Activated CD8-positive, alpha-beta memory T cell treated with anti-CD3 and anti-CD28 coated beads, Interleukin-2, amount 10 ng/mL, durations not matched to agents 7 days and 5 days (primary cell): ENCODE data around the gene SECISBP2. TPM values are rescaled to one million over a fixed set of nuclear protein-coding genes. Genes with fewer than 3 reads are reported as not detected.
A peak's percentile ranks its signal among the peaks of the same experiment; 100 is the strongest.
"Not testable (repeated sequence)": the region's sequence is repeated elsewhere in the genome, so short reads cannot be mapped to it uniquely, and the experiment has no call there.

Experiments
- ATAC-seq: fragments of 150-1000 bp; cut with Tn5 transposase; one replicate; pipeline ENCODE4 v1.10.0; 2021; ENCODE audit warnings: moderate library complexity
- CTCF ChIA-PET: fragments of 350-600 bp; sonication (Branson Sonifier 250); formaldehyde crosslinking; loops from one replicate; lab custom pipeline; 2021; ENCODE audit warnings: antibody characterized with exemption; lab: Charles Lee
- DNase-seq: peaks from one replicate; pipeline ENCODE4 v3.0.0-alpha.2; 2020
- H3K27ac Mint-ChIP-seq: one replicate; pipeline ENCODE4 v1.8.0; 2021; ENCODE audit warnings: mild to moderate bottlenecking, mixed read lengths
- H3K27me3 Mint-ChIP-seq: one replicate; pipeline ENCODE4 v1.8.0; 2021; ENCODE audit warnings: mixed read lengths
- H3K36me3 Mint-ChIP-seq: one replicate; pipeline ENCODE4 v1.8.0; 2021; ENCODE audit warnings: mild to moderate bottlenecking, mixed read lengths
- H3K4me1 Mint-ChIP-seq: one replicate; pipeline ENCODE4 v1.8.0; 2021; ENCODE audit warnings: mixed read lengths
- H3K4me3 Mint-ChIP-seq: one replicate; pipeline ENCODE4 v1.8.0; 2021; ENCODE audit warnings: mild to moderate bottlenecking, moderate library complexity, mixed read lengths
- H3K9me3 Mint-ChIP-seq: one replicate; pipeline ENCODE4 v1.8.0; 2022; ENCODE audit warnings: low read depth, mixed read lengths
- total RNA-seq, 2 experiments: library from RNA; stranded (reverse); gene quantifications; one replicate each; pipeline ENCODE4 v1.2.3, GENCODE V29; 2021

SECISBP2 gene
- total RNA-seq, 2 experiments from 2014 or later = 36.1 to 40.2 TPM

- H3K27ac Mint-ChIP-seq = no peak overlapping the region
- H3K4me3 Mint-ChIP-seq = no peak overlapping the region
- H3K4me1 Mint-ChIP-seq = no peaks in the 10 kb centered on the region
- H3K9me3 Mint-ChIP-seq = no peaks in the 10 kb centered on the region
- H3K27me3 Mint-ChIP-seq = peaks cover 21% of the 10 kb centered on the region
- ATAC-seq (no peak), DNase-seq (no peak)
- CTCF ChIA-PET = interaction anchor here (1.4 kb wide), 1 partner anchor 13 kb away, joined by 7 read pairs; no protein-coding TSS in a partner anchor
- peaks cover 1% of the 10 kb centered on the region for H3K36me3 Mint-ChIP-seq
These were observed 26.6 kb upstream of the SECISBP2 start for GRCh38 chr9:89291741-89292140.

GRCh38 chr9:89293014-89293413 lies 25.3 kb upstream of the SECISBP2 start:
- Mint-ChIP-seq H3K4me3 (no peak overlapping the region), H3K4me1 (no peaks in the 10 kb centered on the region), H3K9me3 (no peaks in the 10 kb centered on the region), H3K36me3 (peaks cover 1% of the 10 kb centered on the region), H3K27ac (no peak overlapping the region), H3K27me3 (peaks cover 21% of the 10 kb centered on the region)
- CTCF ChIA-PET = no interaction called here
- DNase-seq (no peak), ATAC-seq (no peak)

- DNase-seq (no peak), ATAC-seq (no peak)
- no peak overlapping the region for H3K4me3 Mint-ChIP-seq
- H3K27ac Mint-ChIP-seq = no peak overlapping the region
- H3K9me3 Mint-ChIP-seq = no peaks in the 10 kb centered on the region
- H3K27me3 Mint-ChIP-seq = peaks cover 21% of the 10 kb centered on the region
- CTCF ChIA-PET = interaction anchor here (0.7 kb wide), 1 partner anchor 288 kb away, joined by 3 read pairs; no protein-coding TSS in a partner anchor
- H3K4me1 Mint-ChIP-seq = no peaks in the 10 kb centered on the region
- peaks cover 1% of the 10 kb centered on the region for H3K36me3 Mint-ChIP-seq
These were observed 22.9 kb upstream of the SECISBP2 start for GRCh38 chr9:89295400-89295799.

- H3K9me3 Mint-ChIP-seq, CTCF ChIA-PET, H3K4me1 Mint-ChIP-seq, DNase-seq, H3K4me3 Mint-ChIP-seq, H3K27ac Mint-ChIP-seq, ATAC-seq, H3K27me3 Mint-ChIP-seq, H3K36me3 Mint-ChIP-seq: not testable (repeated sequence)
These were observed 16.3 kb upstream of the SECISBP2 start for GRCh38 chr9:89301996-89302395.

- Mint-ChIP-seq H3K27ac (no peak overlapping the region), H3K4me3 (no peak overlapping the region), H3K36me3 (peaks cover 5% of the 10 kb centered on the region), H3K4me1 (peaks cover 5% of the 10 kb centered on the region), H3K27me3 (no peaks in the 10 kb centered on the region), H3K9me3 (no peaks in the 10 kb centered on the region)
- ATAC-seq (no peak), DNase-seq (no peak)
- CTCF ChIA-PET = interaction anchor here (0.6 to 0.9 kb wide), 2 partner anchors 26 to 379 kb away, joined by 4 read pairs; no protein-coding TSS in a partner anchor
These were observed 14.1 kb upstream of the SECISBP2 start for GRCh38 chr9:89304020-89304833.

- Mint-ChIP-seq H3K9me3 (no peaks in the 10 kb centered on the region), H3K27me3 (no peaks in the 10 kb centered on the region), H3K36me3 (peaks cover 5% of the 10 kb centered on the region), H3K27ac (no peak overlapping the region), H3K4me3 (no peak overlapping the region), H3K4me1 (peaks cover 10% of the 10 kb centered on the region)
- DNase-seq (no peak), ATAC-seq (no peak)
- CTCF ChIA-PET = no interaction called here
These were observed 13.5 kb upstream of the SECISBP2 start for GRCh38 chr9:89304834-89305188.

- CTCF ChIA-PET = interaction anchor here (0.9 kb wide), 1 partner anchor 27 kb away, joined by 3 read pairs; no protein-coding TSS in a partner anchor
- H3K4me3 Mint-ChIP-seq = no peak overlapping the region
- ATAC-seq (no peak), DNase-seq (no peak)
- H3K27ac Mint-ChIP-seq = no peak overlapping the region
- H3K9me3 Mint-ChIP-seq = no peaks in the 10 kb centered on the region
- H3K36me3 Mint-ChIP-seq = peaks cover 9% of the 10 kb centered on the region
- H3K4me1 Mint-ChIP-seq = peaks cover 16% of the 10 kb centered on the region
- H3K27me3 Mint-ChIP-seq = no peaks in the 10 kb centered on the region
These were observed 12.4 kb upstream of the SECISBP2 start for GRCh38 chr9:89305868-89306267.

GRCh38 chr9:89309166-89309565 lies 9.1 kb upstream of the SECISBP2 start:
- DNase-seq (no peak), ATAC-seq (no peak)
- peak overlapping the region; percentile 98 for H3K27ac Mint-ChIP-seq
- CTCF ChIA-PET = interaction anchor here (0.7 kb wide), 1 partner anchor 668 kb away, joined by 3 read pairs; no protein-coding TSS in a partner anchor
- H3K4me1 Mint-ChIP-seq = peaks cover 28% of the 10 kb centered on the region
- no peaks in the 10 kb centered on the region for H3K27me3 Mint-ChIP-seq
- H3K4me3 Mint-ChIP-seq = peak overlapping the region; percentile 83
- peaks cover 36% of the 10 kb centered on the region for H3K36me3 Mint-ChIP-seq
- no peaks in the 10 kb centered on the region for H3K9me3 Mint-ChIP-seq

GRCh38 chr9:89309608-89310474 lies 8.5 kb upstream of the SECISBP2 start:
- peak overlapping the region; percentile 98 for H3K27ac Mint-ChIP-seq
- peaks cover 34% of the 10 kb centered on the region for H3K4me1 Mint-ChIP-seq
- no peak for ATAC-seq
- peak overlapping the region; percentile 83 for H3K4me3 Mint-ChIP-seq
- no peaks in the 10 kb centered on the region for H3K9me3 Mint-ChIP-seq
- DNase-seq = no peak
- H3K27me3 Mint-ChIP-seq = no peaks in the 10 kb centered on the region
- CTCF ChIA-PET = interaction anchor here (0.7 to 1.6 kb wide), 3 partner anchors 9 to 667 kb away, joined by 3 to 6 read pairs (median 6); partner anchors contain the start of gene SECISBP2
- peaks cover 43% of the 10 kb centered on the region for H3K36me3 Mint-ChIP-seq

GRCh38 chr9:89310475-89311345 lies 7.6 kb upstream of the SECISBP2 start, which contains the start of gene CKS2:
Gene CKS2 (plus strand): TSS chr9:89311195. CDS start chr9:89311293, 98 bp downstream.
- ATAC-seq = peak; percentile 85
- peak; percentile 100 for DNase-seq
- H3K36me3 Mint-ChIP-seq = peaks cover 47% of the 10 kb centered on the region
- peaks cover 39% of the 10 kb centered on the region for H3K4me1 Mint-ChIP-seq
- no peaks in the 10 kb centered on the region for H3K9me3 Mint-ChIP-seq
- peak within 1 kb of the TSS; percentile 98 for H3K27ac Mint-ChIP-seq
- CTCF ChIA-PET = interaction anchor here (1.3 to 1.8 kb wide), 3 partner anchors 8 to 266 kb away, joined by 5 to 6 read pairs (median 6); partner anchors contain the start of gene SECISBP2
- H3K4me3 Mint-ChIP-seq = peak within 1 kb of the TSS; percentile 83
- H3K27me3 Mint-ChIP-seq = no peaks in the 10 kb centered on the region

GRCh38 chr9:89311346-89312221 lies 6.7 kb upstream of the SECISBP2 start:
- Mint-ChIP-seq H3K27ac (peak overlapping the region; percentile 98), H3K27me3 (no peaks in the 10 kb centered on the region), H3K4me1 (peaks cover 45% of the 10 kb centered on the region), H3K36me3 (peaks cover 55% of the 10 kb centered on the region), H3K9me3 (no peaks in the 10 kb centered on the region), H3K4me3 (peak overlapping the region; percentile 83)
- DNase-seq (no peak), ATAC-seq (no peak)
- CTCF ChIA-PET = interaction anchor here (1.8 kb wide), 1 partner anchor 237 kb away, joined by 5 read pairs; no protein-coding TSS in a partner anchor

- CTCF ChIA-PET = interaction anchor here (1.8 kb wide), 1 partner anchor 237 kb away, joined by 5 read pairs; no protein-coding TSS in a partner anchor
- Mint-ChIP-seq H3K27ac (peak overlapping the region; percentile 90), H3K9me3 (no peaks in the 10 kb centered on the region), H3K4me1 (peaks cover 50% of the 10 kb centered on the region), H3K36me3 (peaks cover 61% of the 10 kb centered on the region), H3K27me3 (no peaks in the 10 kb centered on the region), H3K4me3 (peak overlapping the region; percentile 83)
- ATAC-seq (no peak), DNase-seq (no peak)
These were observed 6.1 kb upstream of the SECISBP2 start for GRCh38 chr9:89312222-89312571.
